Liver (tissue), 9 donors: Measurements from ENCODE around the gene CAMK1G. TPM values are rescaled to one million over a fixed set of nuclear protein-coding genes. Genes with fewer than 3 reads are reported as not detected.

Experiments
- DNase-seq: peaks from one replicate; pipeline ENCODE4 v3.0.0-alpha.2; 2017; ENCODE audit warnings: low spot score
- H3K27ac ChIP-seq, 2 donors: one replicate each; pipeline ENCODE4 v1.7.0; 2013; ENCODE audit warnings: inconsistent platforms in 2 of 2, low read length in 2 of 2, control low read depth in 1 of 2, low read depth in 1 of 2, mild to moderate bottlenecking in 1 of 2
- H3K27me3 ChIP-seq, 4 donors: one replicate each; pipeline versions ENCODE4 v1.6.1 to v1.7.0; 2013; ENCODE audit warnings: low read length in 3 of 4, inconsistent platforms in 1 of 4, mild to moderate bottlenecking in 1 of 4, moderate library complexity in 1 of 4; ENCODE audit not compliant: control insufficient read depth in 4 of 4, insufficient read depth in 4 of 4
- H3K36me3 ChIP-seq, 4 donors: one replicate each; pipeline versions ENCODE4 v1.6.1 to v1.7.0; 2013; ENCODE audit warnings: low read length in 3 of 4, mild to moderate bottlenecking in 3 of 4, low read depth in 1 of 4, moderate library complexity in 1 of 4; ENCODE audit not compliant: control insufficient read depth in 4 of 4, insufficient read depth in 3 of 4
- H3K4me1 ChIP-seq, 4 donors: one replicate each; pipeline versions ENCODE4 v1.6.1 to v1.7.0; 2013; ENCODE audit warnings: low read length in 3 of 4, mild to moderate bottlenecking in 3 of 4, moderate library complexity in 1 of 4; ENCODE audit not compliant: control insufficient read depth in 4 of 4, insufficient read depth in 4 of 4
- H3K4me3 ChIP-seq, 3 donors: one replicate each; pipeline versions ENCODE4 v1.6.1 to v1.7.0; 2013; ENCODE audit warnings: low read length in 3 of 3, control low read depth in 1 of 3, low read depth in 1 of 3, mild to moderate bottlenecking in 1 of 3
- H3K9ac ChIP-seq, 2 donors: one replicate each; pipeline ENCODE4 v1.7.0; 2013; ENCODE audit warnings: low read length in 2 of 2, mild to moderate bottlenecking in 2 of 2, moderate library complexity in 2 of 2, control low read depth in 1 of 2, low read depth in 1 of 2
- H3K9me3 ChIP-seq, 4 donors: one replicate each; pipeline versions ENCODE4 v1.6.1 to v1.7.0; 2013; ENCODE audit warnings: low read length in 3 of 4; ENCODE audit not compliant: control insufficient read depth in 4 of 4
- ATF3 ChIP-seq: IDR thresholded peaks from 2 replicates; pipeline ENCODE4 v1.6.1; 2016; ENCODE audit warnings: antibody characterized with exemption
- EGR1 ChIP-seq, 2 donors: IDR thresholded peaks; 2 replicates each; pipeline ENCODE4 v1.6.1; 2016 to 2018; ENCODE audit warnings: antibody characterized with exemption in 2 of 2, low read depth in 2 of 2
- GABPA ChIP-seq, 2 donors: IDR thresholded peaks in 1 of 2; conservative IDR thresholded peaks in 1 of 2; 2 replicates each; pipeline ENCODE4 v1.6.1; 2016; ENCODE audit warnings: antibody characterized with exemption in 2 of 2, mild to moderate bottlenecking in 1 of 2, moderate library complexity in 1 of 2
- HNF4A ChIP-seq, 2 donors: conservative IDR thresholded peaks; 2 replicates each; pipeline ENCODE4 v1.6.1; 2016; ENCODE audit warnings: antibody characterized with exemption in 2 of 2, mild to moderate bottlenecking in 2 of 2
- HNF4G ChIP-seq: IDR thresholded peaks from 2 replicates; pipeline ENCODE4 v1.6.1; 2016; ENCODE audit warnings: antibody characterized with exemption
- JUND ChIP-seq, 2 donors: IDR thresholded peaks; 2 replicates each; pipeline ENCODE4 v1.6.1; 2016; ENCODE audit warnings: antibody characterized with exemption in 2 of 2
- NR2F2 ChIP-seq: IDR thresholded peaks from 2 replicates; pipeline ENCODE4 v1.6.1; 2016; ENCODE audit warnings: antibody characterized with exemption
- RAD21 ChIP-seq, 2 donors: IDR thresholded peaks; 2 replicates each; pipeline ENCODE4 v1.6.1; 2016; ENCODE audit warnings: antibody characterized with exemption in 2 of 2, mild to moderate bottlenecking in 2 of 2
- REST ChIP-seq: IDR thresholded peaks from 2 replicates; pipeline ENCODE4 v1.6.1; 2016; ENCODE audit warnings: antibody characterized with exemption, mild to moderate bottlenecking
- RXRA ChIP-seq, 2 donors: IDR thresholded peaks; 2 replicates each; pipeline ENCODE4 v1.6.1; 2017 to 2018; ENCODE audit warnings: antibody characterized with exemption in 2 of 2, mild to moderate bottlenecking in 1 of 2
- SP1 ChIP-seq: IDR thresholded peaks from 2 replicates; pipeline ENCODE4 v1.6.1; 2018; ENCODE audit warnings: antibody characterized with exemption, mild to moderate bottlenecking
- TAF1 ChIP-seq: conservative IDR thresholded peaks from 2 replicates; pipeline ENCODE4 v1.6.1; 2016; ENCODE audit warnings: antibody characterized with exemption, mild to moderate bottlenecking
- YY1 ChIP-seq: IDR thresholded peaks from 2 replicates; pipeline ENCODE4 v1.6.1; 2016; ENCODE audit warnings: antibody characterized with exemption, mild to moderate bottlenecking
- ZBTB33 ChIP-seq: IDR thresholded peaks from 2 replicates; pipeline ENCODE4 v1.6.1; 2016; ENCODE audit warnings: antibody characterized with exemption
- WGBS: extraction: QIAGEN DNeasy Blood & Tissue Kit; methylation state at CpG from one replicate; pipeline ENCODE4 v1.1.7; 2013; 5-methylcytosine and 5-hydroxymethylcytosine counted together
- polyA plus RNA-seq, 2 donors: library from polyadenylated mRNA; stranded (reverse) in 1 of 2; unstranded in 1 of 2; fragments of 200-250 nt in 1 of 2; fragments of >200 nt in 1 of 2; fragmentation: Nextera tagmentation in 1 of 2; extraction: Ambion mirVana in 1 of 2; gene quantifications; one replicate each; pipeline versions ENCODE4 v1.2.1 to v1.2.3, GENCODE V29; 2013 to 2015
- total RNA-seq, 2 donors: library from RNA; depleted of rRNA; stranded (reverse); fragments of >200 nt; gene quantifications; one replicate each; pipeline ENCODE4 v1.2.3, GENCODE V29; 2014
- donor health status: healthy.
- donor health status: healthy.
- donor health status: healthy.
- donor health status: healthy.
- donor health status: healthy.

CAMK1G gene
- total and polyA plus RNA-seq, 4 donors: 0.03 to 0.25 (median 0.14) TPM; not detected in 1

GRCh38 chr1:209598227-209598626 lies 14.7 kb downstream of the CAMK1G start:
- Histone ChIP-seq H3K27me3 (no peaks in the 10 kb centered on the region), H3K4me1 (no peaks in the 10 kb centered on the region), H3K9ac (no peak overlapping the region), H3K27ac (no peak overlapping the region), H3K36me3 (no peaks in the 10 kb centered on the region), H3K9me3 (no peaks in the 10 kb centered on the region), H3K4me3 (no peak overlapping the region)
- 89% methylated on average over 1 of the region's 1 CpG for WGBS
- TF ChIP-seq RAD21 (IDR thresholded peaks at IDR 0.05) (no peak), TAF1 (no peak), HNF4A (conservative IDR thresholded peaks at IDR 0.05) (no peak)
- DNase-seq: no peak

- H3K36me3 ChIP-seq: no peaks in the 10 kb centered on the region
- no peak overlapping the region for H3K4me3 ChIP-seq
- no peak for DNase-seq
- no peak overlapping the region for H3K27ac ChIP-seq
- no peaks in the 10 kb centered on the region for H3K9me3 ChIP-seq
- WGBS: 79% methylated on average over 1 of the region's 1 CpG
- H3K4me1 ChIP-seq: no peaks in the 10 kb centered on the region
- H3K27me3 ChIP-seq: no peaks in the 10 kb centered on the region
- no peak overlapping the region for H3K9ac ChIP-seq
- TF ChIP-seq SP1 (no peak), ATF3 (no peak), YY1 (no peak), REST (no peak), TAF1 (no peak), ZBTB33 (no peak), HNF4G (no peak), HNF4A (conservative IDR thresholded peaks at IDR 0.05) (no peak), GABPA (IDR thresholded peaks at IDR 0.05 in 1 of 2, conservative IDR thresholded peaks at IDR 0.05 in 1 of 2) (no peak), JUND (IDR thresholded peaks at IDR 0.05) (no peak), RAD21 (IDR thresholded peaks at IDR 0.05) (no peak), NR2F2 (no peak), RXRA (IDR thresholded peaks at IDR 0.05) (no peak), EGR1 (IDR thresholded peaks at IDR 0.05; ENCODE audit: low read depth in 2 of 2) (no peak)
Observed at GRCh38 chr1:209600541-209600940, 17.0 kb downstream of the CAMK1G start.
